GM12878 (cell line): ENCODE results near the gene SYT14. TPM values are rescaled to one million over a fixed set of nuclear protein-coding genes. Genes with fewer than 3 reads are reported as not detected.

Experiments used
- ATAC-seq: fragments of 200-7000 bp; cut with Tn5 transposase; 3 replicates; pipeline ENCODE4 v1.9.1; 2020; ENCODE audit warnings: mild to moderate bottlenecking, moderate library complexity
- BruUV-seq: library from RNA; stranded (reverse); fragments of 400-500 nt; replicated peaks from 2 replicates; lab custom pipeline; 2021; lab: Mats Ljungman, UMichigan
- CTCF ChIA-PET: fragments of 300-600 bp; sonication (Branson Sonifier 250); formaldehyde crosslinking; extraction: SDS; loops from one replicate; lab custom pipeline; 2021; ENCODE audit warnings: inconsistent platforms; lab: Yijun Ruan, JAX
- POLR2A ChIA-PET: fragments of 350-600 bp; formaldehyde crosslinking; extraction: SDS; loops from one replicate; lab custom pipeline; 2021; ENCODE audit warnings: inconsistent platforms; lab: Charles Lee
- RAD21 ChIA-PET: fragments of 300-600 bp; sonication (Branson Sonifier 250); formaldehyde crosslinking; loops from one replicate; lab custom pipeline; 2023; ENCODE audit warnings: antibody characterized with exemption; ENCODE audit not compliant: unreplicated experiment; lab: Charles Lee
- SMC1A ChIA-PET: fragments of 300-600 bp; sonication (Branson Sonifier 250); formaldehyde crosslinking; loops from one replicate; lab custom pipeline; 2023; ENCODE audit not compliant: unreplicated experiment, uncharacterized antibody; lab: Charles Lee
- DNase-seq: peaks from one replicate; pipeline ENCODE4 v3.0.0-alpha.2; 2011; ENCODE audit warnings: low read depth, low spot score
- FAIRE-seq: peaks from 3 replicates; lab custom pipeline; 2011; peaks lifted over from hg19 to GRCh38; lab: Jason Lieb, UNC
- H2AFZ ChIP-seq: 2 replicates; pipeline ENCODE4 v1.6.0; 2011; ENCODE audit warnings: low read depth, low read length, control low read depth; ENCODE audit not compliant: control insufficient read depth
- H3K27ac ChIP-seq: 2 replicates; pipeline ENCODE4 v1.5.1; 2011; ENCODE audit warnings: control low read depth; ENCODE audit not compliant: control insufficient read depth, insufficient read depth
- H3K27me3 ChIP-seq, 2 experiments: replicated peaks in 1 of 2; 2 replicates each; pipeline versions ENCODE4 v1.6.0 to v1.6.1; 2011; ENCODE audit warnings: low read length in 1 of 2; ENCODE audit not compliant: control insufficient read depth in 2 of 2, insufficient read depth in 2 of 2
- H3K36me3 ChIP-seq, 2 experiments: 2 replicates each; pipeline ENCODE4 v1.5.1; 2011; ENCODE audit warnings: low read length in 1 of 2; ENCODE audit not compliant: control insufficient read depth in 2 of 2, insufficient read depth in 2 of 2
- H3K4me1 ChIP-seq: 2 replicates; pipeline ENCODE4 v1.6.1; 2011; ENCODE audit warnings: mild to moderate bottlenecking, low read length, moderate library complexity, mixed read lengths; ENCODE audit not compliant: control insufficient read depth, insufficient read depth
- H3K4me2 ChIP-seq: 2 replicates; pipeline ENCODE4 v1.6.0; 2011; ENCODE audit warnings: control low read depth; ENCODE audit not compliant: control insufficient read depth, insufficient read depth
- H3K4me3 ChIP-seq: fragments of 200-600 bp; sonication (generic); 2 replicates; pipeline ENCODE4 v1.5.1; 2016
- H3K79me2 ChIP-seq: 2 replicates; pipeline ENCODE4 v1.6.0; 2011; ENCODE audit warnings: low read length; ENCODE audit not compliant: control insufficient read depth, insufficient read depth
- H3K9ac ChIP-seq: 2 replicates; pipeline ENCODE4 v1.8.0; 2011; ENCODE audit warnings: low read length, control low read depth, mixed read lengths; ENCODE audit not compliant: control insufficient read depth, insufficient read depth
- H3K9me3 ChIP-seq: replicated peaks from 3 replicates; pipeline ENCODE4 v1.5.1; 2011; ENCODE audit warnings: mild to moderate bottlenecking, low read length; ENCODE audit not compliant: control insufficient read depth, insufficient read depth
- H4K20me1 ChIP-seq: 2 replicates; pipeline ENCODE4 v1.6.0; 2011; ENCODE audit not compliant: control insufficient read depth, insufficient read depth
- ATF7 ChIP-seq: fragments of 450-650 bp; IDR thresholded peaks from 2 replicates; pipeline ENCODE4 v1.6.1; 2016; ENCODE audit warnings: low read depth, mild to moderate bottlenecking
- JUND ChIP-seq: IDR thresholded peaks from 2 replicates; pipeline ENCODE4 v1.6.1; 2012; ENCODE audit warnings: low read depth, mild to moderate bottlenecking, low read length, improper control_type of control experiment, moderate library complexity
- NR2C1 ChIP-seq: fragments of 450-650 bp; IDR thresholded peaks from 2 replicates; pipeline ENCODE4 v1.6.1; 2017; ENCODE audit warnings: antibody characterized with exemption, mild to moderate bottlenecking, moderate library complexity
- NRF1 ChIP-seq: conservative IDR thresholded peaks from 2 replicates; pipeline ENCODE4 v1.6.1; 2011; ENCODE audit warnings: mild to moderate bottlenecking, low read depth, low read length, improper control_type of control experiment
- POLR2AphosphoS5 ChIP-seq: IDR thresholded peaks from 2 replicates; pipeline ENCODE4 v1.6.1; 2011; ENCODE audit warnings: mild to moderate bottlenecking, low read length, inconsistent platforms
- POU2F2 ChIP-seq: IDR thresholded peaks from 3 replicates; pipeline ENCODE4 v1.6.1; 2011; ENCODE audit warnings: low read depth, mild to moderate bottlenecking, low read length, borderline replicate concordance
- SPI1 ChIP-seq: IDR thresholded peaks from 2 replicates; pipeline ENCODE4 v1.6.1; 2011; ENCODE audit warnings: low read depth, mild to moderate bottlenecking, low read length, moderate library complexity, borderline replicate concordance; ENCODE audit not compliant: insufficient read depth
- WRNIP1 ChIP-seq: IDR thresholded peaks from 2 replicates; pipeline ENCODE4 v1.6.1; 2011; ENCODE audit warnings: low read depth, low read length, improper control_type of control experiment, borderline replicate concordance
- WGBS: methylation state at CpG from one replicate; pipeline ENCODE4 v1.1.6; 2016; ENCODE audit warnings: low lambda C conversion rate; ENCODE audit not compliant: insufficient replicate concordance, insufficient coverage; ENCODE audit errors: missing lambda C conversion rate; 5-methylcytosine and 5-hydroxymethylcytosine counted together
- in situ Hi-C: fragments of 300-500 bp; cut with MboI; formaldehyde crosslinking; loops from 9 replicates; pipeline ENCODE4 v1.14.3; 2018; ENCODE audit warnings: mixed read lengths
- intact Hi-C: fragments of 100-400 bp; cut with micrococcal nuclease; formaldehyde crosslinking; loops from one replicate; pipeline ENCODE4 v1.14.2; 2022; ENCODE audit not compliant: unreplicated experiment
- polyA plus RNA-seq, 11 experiments: library from polyadenylated mRNA; depleted of rRNA in 4 of 11; unstranded in 6 of 11; stranded (reverse) in 5 of 11; fragments of >200 nt; fragmentation: Nextera tagmentation in 4 of 11; fragmentation: Illumina TruSeq in 1 of 11; extraction: Ambion mirVana in 4 of 11; extraction: Trizol in 1 of 11; gene quantifications; 1 replicate in 1 of 11; 2 replicates in 10 of 11; pipeline versions ENCODE4 v1.2.1 to v1.2.3, GENCODE V29; 2011 to 2016; ENCODE audit warnings: inconsistent platforms in 2 of 11, missing spikeins in 2 of 11, low read depth in 1 of 11
- total RNA-seq, 4 experiments: library from RNA; depleted of rRNA in 3 of 4; stranded (reverse); fragments of >200 nt in 3 of 4; fragmentation: Illumina TruSeq in 1 of 4; extraction: Trizol in 1 of 4; gene quantifications; 2 replicates each; pipeline versions ENCODE4 v1.2.1 to v1.2.3, GENCODE V29; 2013 to 2021
- TF ChIP-seq, protein P1 (sequence below): fragments of 450-650 bp; IDR thresholded peaks from 2 replicates; pipeline ENCODE4 v1.6.1; 2017; ENCODE audit warnings: mild to moderate bottlenecking, low read depth, inconsistent platforms; ENCODE audit not compliant: poor library complexity, severe bottlenecking
- TF ChIP-seq, protein P2 (sequence below): IDR thresholded peaks from 2 replicates; pipeline ENCODE4 v1.6.1; 2012; ENCODE audit warnings: low read depth, low read length, improper control_type of control experiment

SYT14 gene
- total and polyA plus RNA-seq, 10 of the 15 experiments (the other 5 are each of a cell fraction or from before 2014, with no cell fraction given): under 0.01 TPM; not detected in 9

GRCh38 chr1:210170220-210170619, 232.2 kb downstream of the SYT14 start:
- CTCF ChIA-PET: no interaction called here
- Histone ChIP-seq H3K4me3 (no peak overlapping the region), H3K36me3 (no peaks in the 10 kb centered on the region), H4K20me1 (no peaks in the 10 kb centered on the region), H3K27me3 (no peaks in the 10 kb centered on the region; a peak in 1 of 4 replicates), H3K27ac (no peak overlapping the region), H3K4me2 (no peak overlapping the region), H2AFZ (no peak overlapping the region), H3K9me3 (no peaks in the 10 kb centered on the region), H3K79me2 (no peaks in the 10 kb centered on the region), H3K4me1 (no peaks in the 10 kb centered on the region), H3K9ac (no peak overlapping the region)
- ATAC-seq (no peak), FAIRE-seq (no peak), DNase-seq (no peak)
- in situ Hi-C loops: no loop called here
- WGBS: 43% methylated on average over 7 of the region's 7 CpGs
- intact Hi-C loops: no loop called here
- RAD21 ChIA-PET: no interaction called here
- SMC1A ChIA-PET: no interaction called here
- TF ChIP-seq NRF1 (no peak), POLR2AphosphoS5 (no peak), POU2F2 (no peak), JUND (no peak), WRNIP1 (no peak), SPI1 (no peak), NR2C1 (no peak), ATF7 (no peak)
- TF ChIP-seq, protein P1, sequence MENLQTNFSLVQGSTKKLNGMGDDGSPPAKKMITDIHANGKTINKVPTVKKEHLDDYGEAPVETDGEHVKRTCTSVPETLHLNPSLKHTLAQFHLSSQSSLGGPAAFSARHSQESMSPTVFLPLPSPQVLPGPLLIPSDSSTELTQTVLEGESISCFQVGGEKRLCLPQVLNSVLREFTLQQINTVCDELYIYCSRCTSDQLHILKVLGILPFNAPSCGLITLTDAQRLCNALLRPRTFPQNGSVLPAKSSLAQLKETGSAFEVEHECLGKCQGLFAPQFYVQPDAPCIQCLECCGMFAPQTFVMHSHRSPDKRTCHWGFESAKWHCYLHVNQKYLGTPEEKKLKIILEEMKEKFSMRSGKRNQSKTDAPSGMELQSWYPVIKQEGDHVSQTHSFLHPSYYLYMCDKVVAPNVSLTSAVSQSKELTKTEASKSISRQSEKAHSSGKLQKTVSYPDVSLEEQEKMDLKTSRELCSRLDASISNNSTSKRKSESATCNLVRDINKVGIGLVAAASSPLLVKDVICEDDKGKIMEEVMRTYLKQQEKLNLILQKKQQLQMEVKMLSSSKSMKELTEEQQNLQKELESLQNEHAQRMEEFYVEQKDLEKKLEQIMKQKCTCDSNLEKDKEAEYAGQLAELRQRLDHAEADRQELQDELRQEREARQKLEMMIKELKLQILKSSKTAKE: no peak
- TF ChIP-seq, protein P2, sequence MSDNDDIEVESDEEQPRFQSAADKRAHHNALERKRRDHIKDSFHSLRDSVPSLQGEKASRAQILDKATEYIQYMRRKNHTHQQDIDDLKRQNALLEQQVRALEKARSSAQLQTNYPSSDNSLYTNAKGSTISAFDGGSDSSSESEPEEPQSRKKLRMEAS: no peak
- no TSS peak for BruUV-seq
- POLR2A ChIA-PET: no interaction called here
